Measurements from ENCODE around the gene LDHAL6B. TPM values are rescaled to one million over a fixed set of nuclear protein-coding genes. Genes with fewer than 3 reads are reported as not detected.
"Not testable (repeated sequence)": the region's sequence is repeated elsewhere in the genome, so short reads cannot be mapped to it uniquely, and the experiment has no call there.

Gene LDHAL6B
- total RNA-seq, 1 donor from 2014 or later, result not detected

- TF ChIP-seq, protein P1, sequence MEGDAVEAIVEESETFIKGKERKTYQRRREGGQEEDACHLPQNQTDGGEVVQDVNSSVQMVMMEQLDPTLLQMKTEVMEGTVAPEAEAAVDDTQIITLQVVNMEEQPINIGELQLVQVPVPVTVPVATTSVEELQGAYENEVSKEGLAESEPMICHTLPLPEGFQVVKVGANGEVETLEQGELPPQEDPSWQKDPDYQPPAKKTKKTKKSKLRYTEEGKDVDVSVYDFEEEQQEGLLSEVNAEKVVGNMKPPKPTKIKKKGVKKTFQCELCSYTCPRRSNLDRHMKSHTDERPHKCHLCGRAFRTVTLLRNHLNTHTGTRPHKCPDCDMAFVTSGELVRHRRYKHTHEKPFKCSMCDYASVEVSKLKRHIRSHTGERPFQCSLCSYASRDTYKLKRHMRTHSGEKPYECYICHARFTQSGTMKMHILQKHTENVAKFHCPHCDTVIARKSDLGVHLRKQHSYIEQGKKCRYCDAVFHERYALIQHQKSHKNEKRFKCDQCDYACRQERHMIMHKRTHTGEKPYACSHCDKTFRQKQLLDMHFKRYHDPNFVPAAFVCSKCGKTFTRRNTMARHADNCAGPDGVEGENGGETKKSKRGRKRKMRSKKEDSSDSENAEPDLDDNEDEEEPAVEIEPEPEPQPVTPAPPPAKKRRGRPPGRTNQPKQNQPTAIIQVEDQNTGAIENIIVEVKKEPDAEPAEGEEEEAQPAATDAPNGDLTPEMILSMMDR (conservative IDR thresholded peaks at IDR 0.05), result peak; percentile 69
- no peak overlapping the region for H3K4me3 Mint-ChIP-seq
- peaks cover 21% of the 10 kb centered on the region for H3K4me1 Mint-ChIP-seq (ENCODE audit: unreplicated experiment)
- no peak overlapping the region for H3K27ac Mint-ChIP-seq
- H3K9me3 Mint-ChIP-seq, result no peaks in the 10 kb centered on the region
- DNase-seq (ENCODE audit: extremely low spot score, unreplicated experiment), result no peak
- H3K36me3 Mint-ChIP-seq, result peaks cover 40% of the 10 kb centered on the region
- H3K27me3 Mint-ChIP-seq, result no peaks in the 10 kb centered on the region
Observed at GRCh38 chr15:59160880-59161593, 45.6 kb upstream of the LDHAL6B start.

GRCh38 chr15:59162080-59162479 is 44.6 kb upstream of the LDHAL6B start:
- H3K27ac Mint-ChIP-seq; DNase-seq (ENCODE audit: extremely low spot score, unreplicated experiment); H3K4me3 Mint-ChIP-seq; H3K9me3 Mint-ChIP-seq; H3K27me3 Mint-ChIP-seq: not testable (repeated sequence)
- peaks cover 28% of the 10 kb centered on the region for H3K4me1 Mint-ChIP-seq (ENCODE audit: unreplicated experiment)
- H3K36me3 Mint-ChIP-seq, result peaks cover 41% of the 10 kb centered on the region

DNA sequence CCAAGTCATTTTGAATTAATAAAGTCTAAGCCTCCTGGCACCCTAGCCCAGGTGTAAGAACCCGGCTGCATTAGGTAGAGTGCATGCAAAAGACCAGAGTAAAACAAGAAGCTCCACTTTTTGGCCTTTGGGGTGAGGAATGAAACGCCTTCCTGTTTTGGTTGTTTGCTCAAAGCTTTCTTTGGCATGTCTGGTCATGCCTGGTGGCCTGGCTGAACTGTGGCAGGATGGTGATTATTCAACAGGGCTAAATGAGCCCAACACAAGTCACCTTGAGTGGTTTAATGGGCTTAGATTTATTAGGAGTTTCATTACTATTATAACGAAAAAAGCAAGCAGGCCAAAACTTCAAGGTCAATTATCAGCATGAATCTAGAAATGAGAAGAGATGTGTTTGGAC is 40.9 kb upstream of the LDHAL6B start:
- no peaks in the 10 kb centered on the region for H3K27me3 Mint-ChIP-seq
- DNase-seq (ENCODE audit: extremely low spot score, unreplicated experiment), result no peak
- H3K4me1 Mint-ChIP-seq (ENCODE audit: unreplicated experiment), result peaks cover 19% of the 10 kb centered on the region
- peaks cover 31% of the 10 kb centered on the region for H3K36me3 Mint-ChIP-seq
- H3K9me3 Mint-ChIP-seq, result no peaks in the 10 kb centered on the region
- TF ChIP-seq, protein P1 (conservative IDR thresholded peaks at IDR 0.05), result no peak
- no peak overlapping the region for H3K4me3 Mint-ChIP-seq
- H3K27ac Mint-ChIP-seq, result peak overlapping the region; percentile 32

DNA sequence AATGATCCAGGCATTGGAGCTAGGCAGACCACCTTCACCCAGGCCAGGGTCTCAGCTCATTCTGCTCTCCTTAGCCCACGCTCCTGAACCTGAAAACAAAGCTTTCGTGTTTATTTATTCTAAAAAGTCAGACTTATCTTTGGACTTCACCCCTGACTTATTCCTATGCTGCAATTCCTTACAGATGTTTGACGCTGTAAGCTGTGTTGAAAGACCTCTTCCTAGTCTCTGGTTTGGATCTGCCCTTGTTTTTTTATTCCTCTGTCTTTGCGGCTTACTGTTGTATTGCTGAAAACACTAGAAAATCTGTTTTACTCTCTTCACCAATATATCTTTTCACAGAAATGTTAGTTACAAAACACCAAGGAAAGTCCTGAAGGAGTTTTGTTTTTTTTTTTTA is 40.5 kb upstream of the LDHAL6B start:
- Mint-ChIP-seq H3K27me3 (no peaks in the 10 kb centered on the region), H3K36me3 (peaks cover 26% of the 10 kb centered on the region), H3K27ac (peak overlapping the region; percentile 32), H3K4me3 (no peak overlapping the region), H3K4me1 (ENCODE audit: unreplicated experiment) (peaks cover 19% of the 10 kb centered on the region), H3K9me3 (no peaks in the 10 kb centered on the region)
- DNase-seq (ENCODE audit: extremely low spot score, unreplicated experiment), result no peak
- TF ChIP-seq, protein P1 (conservative IDR thresholded peaks at IDR 0.05), result no peak

GRCh38 chr15:59166601-59167265 is 39.9 kb upstream of the LDHAL6B start:
- TF ChIP-seq, protein P1 (conservative IDR thresholded peaks at IDR 0.05), result no peak
- Mint-ChIP-seq H3K27ac (peak overlapping the region; percentile 32), H3K36me3 (peaks cover 26% of the 10 kb centered on the region), H3K27me3 (no peaks in the 10 kb centered on the region), H3K4me3 (no peak overlapping the region), H3K9me3 (no peaks in the 10 kb centered on the region), H3K4me1 (ENCODE audit: unreplicated experiment) (peaks cover 19% of the 10 kb centered on the region)
- DNase-seq (ENCODE audit: extremely low spot score, unreplicated experiment), result no peak

DNA sequence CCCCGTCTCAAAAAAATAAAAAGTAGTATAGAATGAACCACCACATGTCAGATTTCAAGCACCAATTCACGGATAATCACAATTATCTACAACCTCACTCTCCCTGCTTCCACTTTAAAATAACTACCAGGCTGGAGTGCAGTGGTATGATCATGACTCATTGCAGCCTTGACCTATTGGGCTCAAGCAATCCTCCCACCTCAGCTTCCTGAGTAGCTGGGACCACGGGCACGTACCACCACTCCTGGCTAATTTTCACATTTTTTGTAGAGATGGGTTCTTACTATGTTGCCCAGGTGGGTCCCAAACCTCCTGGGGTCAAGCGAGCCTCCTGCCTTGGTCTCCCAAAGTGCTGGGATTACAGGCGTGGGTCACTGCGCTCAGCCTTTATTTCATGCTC is 38.1 kb upstream of the LDHAL6B start:
- H3K9me3 Mint-ChIP-seq, result no peaks in the 10 kb centered on the region
- H3K27me3 Mint-ChIP-seq, result no peaks in the 10 kb centered on the region

More for the DNA sequence above, 38.1 kb upstream of the LDHAL6B start:
- Mint-ChIP-seq H3K4me3 (no peak overlapping the region), H3K4me1 (ENCODE audit: unreplicated experiment) (peaks cover 19% of the 10 kb centered on the region), H3K27ac (no peak overlapping the region), H3K36me3 (peaks cover 21% of the 10 kb centered on the region)
- no peak for DNase-seq (ENCODE audit: extremely low spot score, unreplicated experiment)
- TF ChIP-seq, protein P1 (conservative IDR thresholded peaks at IDR 0.05), result no peak

Data from type B pancreatic cell (in vitro differentiated cells).